A673 (cell line): Measurements from ENCODE around the gene CNOT3. TPM values are rescaled to one million over a fixed set of nuclear protein-coding genes. Genes with fewer than 3 reads are reported as not detected.
"Not testable (repeated sequence)": the region's sequence is repeated elsewhere in the genome, so short reads cannot be mapped to it uniquely, and the experiment has no call there.

ENCODE experiments used
- BruUV-seq: library from RNA; stranded (reverse); fragments of 400-500 nt; replicated peaks from 2 replicates; lab custom pipeline; 2021; lab: Mats Ljungman, UMichigan
- CTCF ChIA-PET: fragments of 300-600 bp; sonication (Branson Sonifier 250); formaldehyde crosslinking; loops from one replicate; lab custom pipeline; 2022; ENCODE audit warnings: antibody characterized with exemption; lab: Charles Lee
- POLR2A ChIA-PET: fragments of 300-600 bp; sonication (Branson Sonifier 250); formaldehyde crosslinking; loops from one replicate; lab custom pipeline; 2022; ENCODE audit warnings: antibody characterized with exemption; ENCODE audit not compliant: low non-redundant PET; lab: Charles Lee
- DNase-seq: peaks from one replicate; pipeline ENCODE4 v3.0.0-alpha.2; 2015; ENCODE audit warnings: low spot score
- H3K27ac ChIP-seq: fragments of 200-600 bp; sonication (generic); 2 replicates; pipeline ENCODE4 v1.5.1; 2016; ENCODE audit warnings: mixed run types, low read depth, mild to moderate bottlenecking, mixed read lengths, antibody characterized with exemption, low read length; ENCODE audit not compliant: poor library complexity, severe bottlenecking
- H3K27me3 ChIP-seq: fragments of 200-600 bp; sonication (generic); replicated peaks from 2 replicates; pipeline ENCODE4 v1.6.1; 2017; ENCODE audit warnings: mixed run types, low read depth, mild to moderate bottlenecking, mixed read lengths, antibody characterized with exemption, low read length; ENCODE audit not compliant: insufficient read depth, poor library complexity
- H3K36me3 ChIP-seq: fragments of 200-600 bp; sonication (generic); 2 replicates; pipeline ENCODE4 v1.6.1; 2016; ENCODE audit warnings: mixed run types, mild to moderate bottlenecking, mixed read lengths, antibody characterized with exemption, low read length; ENCODE audit not compliant: insufficient read depth, poor library complexity, severe bottlenecking
- H3K4me1 ChIP-seq: fragments of 200-600 bp; sonication (generic); 2 replicates; pipeline ENCODE4 v1.6.1; 2017; ENCODE audit warnings: mixed run types, mild to moderate bottlenecking, mixed read lengths, antibody characterized with exemption, low read length; ENCODE audit not compliant: insufficient read depth, poor library complexity, severe bottlenecking
- H3K4me3 ChIP-seq: fragments of 200-600 bp; sonication (generic); 2 replicates; pipeline ENCODE4 v1.5.1; 2016; ENCODE audit warnings: low read depth, mixed run types, mild to moderate bottlenecking, mixed read lengths, low read length; ENCODE audit not compliant: poor library complexity, severe bottlenecking
- H3K9me3 ChIP-seq: fragments of 200-600 bp; sonication (generic); 2 replicates; pipeline ENCODE4 v1.6.1; 2016; ENCODE audit warnings: mixed run types, low read depth, mild to moderate bottlenecking, mixed read lengths, antibody characterized with exemption, low read length; ENCODE audit not compliant: poor library complexity, severe bottlenecking
- EZH2 ChIP-seq: fragments of 200-600 bp; sonication (generic); IDR thresholded peaks from 2 replicates; pipeline ENCODE4 v1.6.1; 2017; ENCODE audit warnings: borderline replicate concordance, low read depth, mild to moderate bottlenecking, mixed read lengths, antibody characterized with exemption, low read length; ENCODE audit not compliant: poor library complexity, severe bottlenecking
- intact Hi-C: fragments of 100-400 bp; cut with micrococcal nuclease; formaldehyde crosslinking; loops from one replicate; pipeline ENCODE4 v1.10.0; 2022; ENCODE audit not compliant: unreplicated experiment
- total RNA-seq: library from RNA; stranded (reverse); gene quantifications from 2 replicates; pipeline ENCODE4 v1.2.3, GENCODE V29; 2021
- TF ChIP-seq, protein P1 (sequence below): fragments of 300-800, 200-600 bp; sonication (generic); conservative IDR thresholded peaks from 2 replicates; pipeline ENCODE4 v1.5.1; 2017; ENCODE audit warnings: low read depth, mild to moderate bottlenecking, antibody characterized with exemption, low read length, moderate library complexity, mixed read lengths

The CNOT3 gene
- total RNA-seq, 1 experiment from 2014 or later: 102 TPM

- ChIA-PET POLR2A (no interaction called here), CTCF (no interaction called here)
- BruUV-seq: no TSS peak
- no peak for DNase-seq
- peaks cover 3% of the 10 kb centered on the region for H3K36me3 ChIP-seq
- H3K27ac ChIP-seq: no peak overlapping the region
- no peaks in the 10 kb centered on the region for H3K4me1 ChIP-seq
- TF ChIP-seq EZH2: no peak
- TF ChIP-seq, protein P1, sequence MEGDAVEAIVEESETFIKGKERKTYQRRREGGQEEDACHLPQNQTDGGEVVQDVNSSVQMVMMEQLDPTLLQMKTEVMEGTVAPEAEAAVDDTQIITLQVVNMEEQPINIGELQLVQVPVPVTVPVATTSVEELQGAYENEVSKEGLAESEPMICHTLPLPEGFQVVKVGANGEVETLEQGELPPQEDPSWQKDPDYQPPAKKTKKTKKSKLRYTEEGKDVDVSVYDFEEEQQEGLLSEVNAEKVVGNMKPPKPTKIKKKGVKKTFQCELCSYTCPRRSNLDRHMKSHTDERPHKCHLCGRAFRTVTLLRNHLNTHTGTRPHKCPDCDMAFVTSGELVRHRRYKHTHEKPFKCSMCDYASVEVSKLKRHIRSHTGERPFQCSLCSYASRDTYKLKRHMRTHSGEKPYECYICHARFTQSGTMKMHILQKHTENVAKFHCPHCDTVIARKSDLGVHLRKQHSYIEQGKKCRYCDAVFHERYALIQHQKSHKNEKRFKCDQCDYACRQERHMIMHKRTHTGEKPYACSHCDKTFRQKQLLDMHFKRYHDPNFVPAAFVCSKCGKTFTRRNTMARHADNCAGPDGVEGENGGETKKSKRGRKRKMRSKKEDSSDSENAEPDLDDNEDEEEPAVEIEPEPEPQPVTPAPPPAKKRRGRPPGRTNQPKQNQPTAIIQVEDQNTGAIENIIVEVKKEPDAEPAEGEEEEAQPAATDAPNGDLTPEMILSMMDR: no peak
- intact Hi-C loops: no loop called here
- no peak overlapping the region for H3K4me3 ChIP-seq
- no peaks in the 10 kb centered on the region for H3K27me3 ChIP-seq
- H3K9me3 ChIP-seq: no peaks in the 10 kb centered on the region
Observed at GRCh38 chr19:54180691-54181091, 43.1 kb downstream of the CNOT3 start.

DNA sequence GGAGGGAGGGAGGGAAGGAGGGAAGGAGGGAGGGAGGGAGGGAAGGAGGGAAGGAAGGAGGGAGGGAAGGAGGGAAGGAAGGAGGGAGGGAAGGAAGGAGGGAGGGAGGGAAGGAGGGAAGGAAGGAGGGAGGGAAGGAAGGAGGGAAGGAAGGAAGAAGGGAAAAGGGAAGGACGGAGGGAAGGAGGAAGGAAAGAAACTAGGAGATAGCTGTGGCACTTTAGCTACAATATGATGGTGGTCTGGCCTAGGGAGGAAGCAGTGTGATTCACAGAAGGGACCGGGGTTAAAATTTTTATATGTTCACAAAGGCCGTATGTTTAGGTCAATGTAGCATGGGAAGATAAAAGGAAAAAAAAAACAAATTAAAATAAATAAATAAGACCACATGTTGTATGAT is 44.3 kb downstream of the CNOT3 start:
- H3K4me3 ChIP-seq, intact Hi-C loops, CTCF ChIA-PET, BruUV-seq, H3K9me3 ChIP-seq, DNase-seq, H3K27me3 ChIP-seq, H3K4me1 ChIP-seq, H3K27ac ChIP-seq, H3K36me3 ChIP-seq: not testable (repeated sequence)
- POLR2A ChIA-PET: interaction anchor here (0.7 kb wide), 1 partner anchor 719 kb away, joined by 8 read pairs; no protein-coding TSS in a partner anchor

DNA sequence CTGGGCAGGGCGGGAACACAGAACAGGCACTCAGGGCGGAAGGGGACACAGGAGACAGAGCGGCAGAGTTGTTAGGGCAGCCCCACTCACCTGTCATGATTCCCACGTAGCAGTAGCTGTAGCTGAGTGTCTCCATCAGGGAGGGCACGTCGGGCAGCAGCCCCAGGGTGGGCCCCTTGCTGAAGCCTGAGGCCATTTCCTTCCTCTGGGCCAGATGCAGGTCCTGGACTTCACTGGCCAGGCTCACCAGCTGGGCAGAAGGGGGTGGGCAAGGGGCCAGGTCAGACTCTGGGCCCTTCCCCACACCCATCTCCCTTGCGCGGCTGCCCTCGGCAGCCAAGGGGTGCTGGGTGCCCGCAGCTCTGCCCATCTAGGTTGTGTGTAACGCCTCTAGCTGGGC is 45.9 kb downstream of the CNOT3 start:
- no peak for TF ChIP-seq EZH2
- TF ChIP-seq, protein P1: no peak
- no peak overlapping the region for H3K4me3 ChIP-seq
- BruUV-seq: no TSS peak
- peaks cover 3% of the 10 kb centered on the region for H3K36me3 ChIP-seq
- H3K27me3 ChIP-seq: no peaks in the 10 kb centered on the region
- DNase-seq: no peak
- ChIA-PET POLR2A (no interaction called here), CTCF (no interaction called here)
- H3K9me3 ChIP-seq: no peaks in the 10 kb centered on the region
- H3K4me1 ChIP-seq: peaks cover 5% of the 10 kb centered on the region
- no peak overlapping the region for H3K27ac ChIP-seq
- intact Hi-C loops: no loop called here

DNA sequence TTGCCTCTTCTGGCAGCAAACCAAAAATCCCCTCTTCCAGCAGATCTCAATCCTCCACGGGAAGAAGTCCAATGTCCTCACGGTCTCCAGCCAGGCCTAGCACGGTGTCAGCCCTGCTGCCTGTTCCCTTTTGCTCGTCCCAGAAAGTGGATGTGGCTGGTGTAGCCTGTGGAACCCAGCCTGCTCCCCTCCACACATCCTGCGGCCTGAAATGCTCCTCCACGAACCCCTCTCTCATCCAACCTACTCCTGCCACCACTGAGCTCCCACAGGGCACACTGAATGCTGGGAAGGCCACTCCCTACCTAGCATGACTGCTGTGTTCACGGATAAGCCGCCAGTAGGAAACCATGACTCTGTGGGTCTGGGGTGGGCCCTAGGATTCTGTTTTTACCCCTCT is 48.8 kb downstream of the CNOT3 start:
- CTCF ChIA-PET: no interaction called here
- no TSS peak for BruUV-seq
- intact Hi-C loops: no loop called here

More for the DNA sequence above, 48.8 kb downstream of the CNOT3 start:
- Histone ChIP-seq H3K4me3 (no peak overlapping the region), H3K36me3 (peaks cover 3% of the 10 kb centered on the region), H3K27me3 (no peaks in the 10 kb centered on the region), H3K9me3 (no peaks in the 10 kb centered on the region), H3K4me1 (peaks cover 9% of the 10 kb centered on the region), H3K27ac (no peak overlapping the region)
- no peak for DNase-seq
- POLR2A ChIA-PET: no interaction called here
- no peak for TF ChIP-seq EZH2
- TF ChIP-seq, protein P1: no peak
